ENCODE data around the gene RUNX2. TPM values are rescaled to one million over a fixed set of nuclear protein-coding genes. Genes with fewer than 3 reads are reported as not detected.

The RUNX2 gene
- total and polyA plus RNA-seq, 10 donors = 0.86 to 9.4 (median 6.6) TPM

GRCh38 chr6:45658958-45659357 is 330.8 kb downstream of the RUNX2 start:
- intact Hi-C loops (cut with DNase I; ENCODE audit: low total_unique reads) = no loop called here
- no peak overlapping the region for H3K4me3 ChIP-seq
- no peak for TF ChIP-seq CTCF (IDR thresholded peaks at IDR 0.05 in 8 of 11, conservative IDR thresholded peaks at IDR 0.05 in 3 of 11)
- TF ChIP-seq POLR2AphosphoS5 (IDR thresholded peaks at IDR 0.05) = no peak
- WGBS, 5 donors = 64 to 71% (median 65%) methylated on average over 5 of the region's 5 CpGs
- H3K27me3 ChIP-seq (replicated peaks in 1 of 7) = peaks cover 0 to 28% (median 18%) of the 10 kb centered on the region in 7 donors
- DNase-seq = no peak
- H3K9me3 ChIP-seq = peaks cover 0 to 6% (median 0%) of the 10 kb centered on the region in 8 donors
- H3K4me1 ChIP-seq = peaks cover 0 to 15% (median 10%) of the 10 kb centered on the region in 6 donors
- H3K27ac ChIP-seq = no peak overlapping the region
- H3K36me3 ChIP-seq = no peaks in the 10 kb centered on the region

- Histone ChIP-seq H3K4me1 (peaks cover 0 to 19% (median 13%) of the 10 kb centered on the region in 6 donors), H3K4me3 (no peak overlapping the region), H3K27ac (no peak overlapping the region), H3K36me3 (no peaks in the 10 kb centered on the region), H3K27me3 (replicated peaks in 1 of 7) (peaks cover 0 to 43% (median 21%) of the 10 kb centered on the region in 7 donors), H3K9me3 (peaks cover 0 to 4% (median 0%) of the 10 kb centered on the region in 8 donors)
- WGBS, 5 donors = 68 to 85% (median 82%) methylated on average over 5 of the region's 5 CpGs
- no peak for DNase-seq
- intact Hi-C loops (cut with DNase I; ENCODE audit: low total_unique reads) = no loop called here
- TF ChIP-seq CTCF (IDR thresholded peaks at IDR 0.05 in 8 of 11, conservative IDR thresholded peaks at IDR 0.05 in 3 of 11) (no peak), POLR2AphosphoS5 (IDR thresholded peaks at IDR 0.05) (no peak), POLR2A (IDR thresholded peaks at IDR 0.05) (no peak)
Measured at GRCh38 chr6:45661661-45662060, 333.5 kb downstream of the RUNX2 start.

GRCh38 chr6:45663251-45664221 is 335.4 kb downstream of the RUNX2 start:
- 13 to 33% (median 17%) methylated on average over 49 to 88 of the region's 88 CpGs for WGBS, 5 donors
- no peaks in the 10 kb centered on the region for H3K36me3 ChIP-seq
- H3K4me1 ChIP-seq = peaks cover 0 to 19% (median 13%) of the 10 kb centered on the region in 6 donors
- no peaks in the 10 kb centered on the region for H3K9me3 ChIP-seq
- peak overlapping the region in 5 of 8 donors; percentile 9 to 58 (median 15) for H3K4me3 ChIP-seq
- intact Hi-C loops (cut with DNase I; ENCODE audit: low total_unique reads) = no loop called here
- TF ChIP-seq POLR2A (IDR thresholded peaks at IDR 0.05) (no peak), CTCF (IDR thresholded peaks at IDR 0.05 in 8 of 11, conservative IDR thresholded peaks at IDR 0.05 in 3 of 11) (peak in 1 of 11 experiments; percentile 16), POLR2AphosphoS5 (IDR thresholded peaks at IDR 0.05) (no peak)
- no peak overlapping the region for H3K27ac ChIP-seq
- no peak for DNase-seq
- H3K27me3 ChIP-seq (replicated peaks in 1 of 7) = peaks cover 0 to 43% (median 21%) of the 10 kb centered on the region in 7 donors

- TF ChIP-seq POLR2AphosphoS5 (IDR thresholded peaks at IDR 0.05) (no peak), CTCF (IDR thresholded peaks at IDR 0.05 in 8 of 11, conservative IDR thresholded peaks at IDR 0.05 in 3 of 11) (no peak), POLR2A (IDR thresholded peaks at IDR 0.05) (no peak)
- no peak overlapping the region for H3K4me3 ChIP-seq
- peaks cover 0 to 43% (median 21%) of the 10 kb centered on the region in 7 donors for H3K27me3 ChIP-seq (replicated peaks in 1 of 7)
- no peaks in the 10 kb centered on the region for H3K36me3 ChIP-seq
- H3K27ac ChIP-seq = no peak overlapping the region
- H3K4me1 ChIP-seq = peaks cover 0 to 15% (median 13%) of the 10 kb centered on the region in 6 donors
- DNase-seq = no peak
- intact Hi-C loops (cut with DNase I; ENCODE audit: low total_unique reads) = no loop called here
- WGBS, 5 donors = 92 to 98% (median 95%) methylated on average over 6 of the region's 6 CpGs
- no peaks in the 10 kb centered on the region for H3K9me3 ChIP-seq
Measured at GRCh38 chr6:45664707-45665106, 336.6 kb downstream of the RUNX2 start.

Measured in spleen (tissue), 11 donors.